Keratinocyte (primary cell): ENCODE results near the gene TYRP1. TPM values are rescaled to one million over a fixed set of nuclear protein-coding genes. Genes with fewer than 3 reads are reported as not detected.

Experiments
- DNase-seq: peaks from one replicate; pipeline ENCODE4 v3.0.0-alpha.2; 2011; ENCODE audit warnings: low read depth, missing footprints, low spot score
- FAIRE-seq: peaks from 2 replicates; lab custom pipeline; 2011; peaks lifted over from hg19 to GRCh38; lab: Jason Lieb, UNC
- H2AFZ ChIP-seq: 2 replicates; pipeline ENCODE4 v1.6.0; 2012; ENCODE audit warnings: low read length, control low read depth, inconsistent platforms; ENCODE audit not compliant: control insufficient read depth
- H3K27ac ChIP-seq: 2 replicates; pipeline ENCODE4 v1.5.1; 2011; ENCODE audit warnings: low read length; ENCODE audit not compliant: control insufficient read depth, insufficient read depth
- H3K27me3 ChIP-seq: 3 replicates; pipeline ENCODE4 v1.6.0; 2011; ENCODE audit warnings: low read length; ENCODE audit not compliant: control insufficient read depth, insufficient read depth; ENCODE audit errors: extremely low read depth
- H3K36me3 ChIP-seq, 2 experiments: 2 replicates in 1 of 2; 3 replicates in 1 of 2; pipeline ENCODE4 v1.5.1; 2011; ENCODE audit warnings: low read length in 2 of 2, mild to moderate bottlenecking in 1 of 2; ENCODE audit not compliant: control insufficient read depth in 2 of 2, insufficient read depth in 2 of 2; ENCODE audit errors: extremely low read depth in 1 of 2
- H3K4me1 ChIP-seq: 3 replicates; pipeline ENCODE4 v1.5.1; 2011; ENCODE audit warnings: low read length; ENCODE audit not compliant: control insufficient read depth, insufficient read depth; ENCODE audit errors: extremely low read depth
- H3K4me2 ChIP-seq: 3 replicates; pipeline ENCODE4 v1.6.0; 2011; ENCODE audit warnings: low read depth, low read length; ENCODE audit not compliant: control insufficient read depth, insufficient read depth; ENCODE audit errors: extremely low read depth
- H3K4me3 ChIP-seq, 3 experiments: fragments of 200-600 bp in 1 of 3; sonication (generic) in 1 of 3; 2 replicates in 2 of 3; 3 replicates in 1 of 3; pipeline ENCODE4 v1.5.1; 2011 to 2016; ENCODE audit warnings: low read length in 3 of 3, mild to moderate bottlenecking in 3 of 3, control low read depth in 2 of 3, inconsistent platforms in 1 of 3, low read depth in 1 of 3, mixed read lengths in 1 of 3, mixed run types in 1 of 3, moderate library complexity in 1 of 3; ENCODE audit not compliant: control insufficient read depth in 2 of 3, insufficient read depth in 2 of 3; ENCODE audit errors: extremely low read depth in 1 of 3
- H3K79me2 ChIP-seq: 2 replicates; pipeline ENCODE4 v1.6.0; 2012; ENCODE audit warnings: low read length; ENCODE audit not compliant: control insufficient read depth, insufficient read depth
- H3K9ac ChIP-seq: 3 replicates; pipeline ENCODE4 v1.6.0; 2011; ENCODE audit warnings: low read length; ENCODE audit not compliant: control insufficient read depth, insufficient read depth; ENCODE audit errors: extremely low read depth
- H3K9me1 ChIP-seq: 3 replicates; pipeline ENCODE4 v1.6.0; 2011; ENCODE audit warnings: low read length; ENCODE audit not compliant: control insufficient read depth, insufficient read depth; ENCODE audit errors: extremely low read depth
- H3K9me3 ChIP-seq: 2 replicates; pipeline ENCODE4 v1.5.1; 2012; ENCODE audit warnings: low read depth, low read length; ENCODE audit not compliant: control insufficient read depth
- H4K20me1 ChIP-seq: 3 replicates; pipeline ENCODE4 v1.6.0; 2011; ENCODE audit warnings: low read length; ENCODE audit not compliant: control insufficient read depth, insufficient read depth; ENCODE audit errors: extremely low read depth
- EZH2 ChIP-seq: IDR thresholded peaks from one replicate; pipeline ENCODE4 v1.6.1; 2012; ENCODE audit warnings: inconsistent platforms, mild to moderate bottlenecking, low read length, moderate library complexity
- dilution Hi-C: fragments of 300-500 bp; cut with MboI; formaldehyde crosslinking; loops from one replicate; pipeline ENCODE4 v1.7.0; 2020; ENCODE audit warnings: low sequenced_read_pairs; ENCODE audit not compliant: extremely low pct_ligation_motif_present
- polyA plus RNA-seq, 5 experiments: library from polyadenylated mRNA; depleted of rRNA in 3 of 5; stranded (reverse) in 3 of 5; stranded (forward) in 1 of 5; unstranded in 1 of 5; fragments of >200 nt; gene quantifications; 1 replicate in 1 of 5; 2 replicates in 3 of 5; 3 replicates in 1 of 5; pipeline versions ENCODE4 v1.2.1 to v1.2.3, GENCODE V29; 2011 to 2012; ENCODE audit warnings: missing spikeins in 2 of 5, low read depth in 1 of 5, low replicate concordance in 1 of 5
- TF ChIP-seq, protein P1 (sequence below), 3 experiments: IDR thresholded peaks in 1 of 3; conservative IDR thresholded peaks in 1 of 3; optimal IDR thresholded peaks in 1 of 3; 2 replicates in 2 of 3; 3 replicates in 1 of 3; pipeline versions ENCODE3 to v1.5.1; 2011; ENCODE audit warnings: low read length in 3 of 3, mild to moderate bottlenecking in 3 of 3, moderate library complexity in 2 of 3, control low read depth in 1 of 3, inconsistent platforms in 1 of 3; ENCODE audit not compliant: insufficient read depth in 2 of 3; ENCODE audit errors: extremely low read depth in 1 of 3

The TYRP1 gene
- polyA plus RNA-seq, 1 donor (not counting 4 experiments of a cell fraction or from before 2014, with no cell fraction given), result 0.50 TPM

DNA sequence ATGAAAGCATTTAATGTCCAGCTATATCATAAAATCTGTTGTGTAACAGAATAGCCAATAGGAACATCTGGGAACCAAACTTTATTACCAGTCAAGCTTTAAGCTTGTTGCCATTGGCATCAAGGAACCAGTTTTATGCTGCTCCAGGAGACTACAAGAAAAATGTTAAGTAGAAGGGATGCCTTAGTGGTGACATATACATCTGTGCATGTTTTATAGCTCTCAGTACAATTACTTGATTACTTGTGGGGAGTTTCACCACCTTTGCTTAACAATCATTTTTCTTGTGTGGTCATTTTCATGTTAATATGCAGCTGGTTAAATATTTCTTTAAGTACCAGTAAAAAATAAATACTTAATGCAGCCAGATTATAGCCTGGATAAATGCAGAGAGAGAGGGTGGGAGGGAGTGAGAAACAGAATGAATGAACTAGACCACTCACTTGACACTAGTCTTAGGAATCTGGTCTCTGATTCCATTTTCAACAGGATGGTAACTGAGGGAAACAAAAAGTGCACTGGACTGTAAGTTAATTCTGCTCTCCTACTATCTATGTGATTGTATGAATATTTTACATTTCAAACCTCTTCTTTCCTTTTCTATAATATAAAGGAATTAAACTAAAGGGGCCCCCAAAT, 45.9 kb downstream of the TYRP1 start:
- Histone ChIP-seq H3K9me3 (no peaks in the 10 kb centered on the region), H3K27me3 (no peaks in the 10 kb centered on the region), H3K36me3 (no peaks in the 10 kb centered on the region), H3K9me1 (no peaks in the 10 kb centered on the region), H3K4me1 (peaks cover 20% of the 10 kb centered on the region), H3K4me3 (no peak overlapping the region), H3K4me2 (no peak overlapping the region), H3K27ac (no peak overlapping the region), H4K20me1 (no peaks in the 10 kb centered on the region), H2AFZ (peak overlapping the region; percentile 20), H3K79me2 (no peaks in the 10 kb centered on the region), H3K9ac (no peak overlapping the region)
- TF ChIP-seq EZH2, result no peak
- TF ChIP-seq, protein P1, sequence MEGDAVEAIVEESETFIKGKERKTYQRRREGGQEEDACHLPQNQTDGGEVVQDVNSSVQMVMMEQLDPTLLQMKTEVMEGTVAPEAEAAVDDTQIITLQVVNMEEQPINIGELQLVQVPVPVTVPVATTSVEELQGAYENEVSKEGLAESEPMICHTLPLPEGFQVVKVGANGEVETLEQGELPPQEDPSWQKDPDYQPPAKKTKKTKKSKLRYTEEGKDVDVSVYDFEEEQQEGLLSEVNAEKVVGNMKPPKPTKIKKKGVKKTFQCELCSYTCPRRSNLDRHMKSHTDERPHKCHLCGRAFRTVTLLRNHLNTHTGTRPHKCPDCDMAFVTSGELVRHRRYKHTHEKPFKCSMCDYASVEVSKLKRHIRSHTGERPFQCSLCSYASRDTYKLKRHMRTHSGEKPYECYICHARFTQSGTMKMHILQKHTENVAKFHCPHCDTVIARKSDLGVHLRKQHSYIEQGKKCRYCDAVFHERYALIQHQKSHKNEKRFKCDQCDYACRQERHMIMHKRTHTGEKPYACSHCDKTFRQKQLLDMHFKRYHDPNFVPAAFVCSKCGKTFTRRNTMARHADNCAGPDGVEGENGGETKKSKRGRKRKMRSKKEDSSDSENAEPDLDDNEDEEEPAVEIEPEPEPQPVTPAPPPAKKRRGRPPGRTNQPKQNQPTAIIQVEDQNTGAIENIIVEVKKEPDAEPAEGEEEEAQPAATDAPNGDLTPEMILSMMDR (optimal IDR thresholded peaks at IDR 0.05 in 1 of 3, IDR thresholded peaks at IDR 0.05 in 1 of 3, conservative IDR thresholded peaks at IDR 0.05 in 1 of 3; ENCODE audit: extremely low read depth in 1 of 3, insufficient read depth in 2 of 3, low read length in 3 of 3), result no peak
- FAIRE-seq, result peak; percentile 36
- dilution Hi-C loops, result no loop called here
- no peak for DNase-seq

DNA sequence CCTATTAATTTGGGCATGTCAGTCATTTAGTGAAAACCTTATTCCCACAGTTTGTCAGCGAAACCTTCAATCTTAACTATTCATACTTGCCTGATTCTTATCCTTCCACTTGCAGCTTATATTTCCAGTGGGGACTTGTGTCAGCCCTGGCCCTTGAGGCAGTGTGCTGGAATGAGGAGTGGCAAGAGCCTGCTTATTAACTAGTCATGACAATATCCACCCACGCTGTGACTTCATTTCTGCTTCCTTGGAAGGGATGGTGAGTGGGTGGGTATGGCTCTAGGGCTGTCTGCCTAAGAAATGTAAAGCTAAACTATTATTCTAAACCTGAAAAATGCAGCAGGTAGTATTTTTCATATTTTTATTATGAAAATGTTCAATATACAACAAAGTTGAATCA, 47.7 kb downstream of the TYRP1 start:
- H3K27ac ChIP-seq, result no peak overlapping the region
- no peaks in the 10 kb centered on the region for H3K27me3 ChIP-seq
- H4K20me1 ChIP-seq, result no peaks in the 10 kb centered on the region
- dilution Hi-C loops, result no loop called here
- H3K4me3 ChIP-seq, result no peak overlapping the region
- no peaks in the 10 kb centered on the region for H3K9me1 ChIP-seq
- H3K4me2 ChIP-seq, result peak overlapping the region; percentile 57
- DNase-seq (peak; percentile 42), FAIRE-seq (peak; percentile 49)
- no peaks in the 10 kb centered on the region for H3K79me2 ChIP-seq
- TF ChIP-seq, protein P1 (optimal IDR thresholded peaks at IDR 0.05 in 1 of 3, IDR thresholded peaks at IDR 0.05 in 1 of 3, conservative IDR thresholded peaks at IDR 0.05 in 1 of 3; ENCODE audit: extremely low read depth in 1 of 3, insufficient read depth in 2 of 3, low read length in 3 of 3), result no peak
- TF ChIP-seq EZH2, result no peak
- no peaks in the 10 kb centered on the region for H3K9me3 ChIP-seq
- H2AFZ ChIP-seq, result peak overlapping the region; percentile 54
- H3K9ac ChIP-seq, result no peak overlapping the region
- H3K4me1 ChIP-seq, result peaks cover 20% of the 10 kb centered on the region
- H3K36me3 ChIP-seq, result no peaks in the 10 kb centered on the region
